22Rv1 (cell line): ENCODE measurements around the gene PPP1R1B.

Experiments used
- ZFX ChIP-seq: fragments of 450-650 bp; IDR thresholded peaks from 2 replicates; pipeline ENCODE4 v1.6.1; 2017; ENCODE audit warnings: antibody characterized with exemption, borderline replicate concordance
- TF ChIP-seq, protein P1 (sequence below): fragments of 450-650 bp; IDR thresholded peaks from 2 replicates; pipeline ENCODE4 v1.5.1; 2017; ENCODE audit warnings: mild to moderate bottlenecking

DNA sequence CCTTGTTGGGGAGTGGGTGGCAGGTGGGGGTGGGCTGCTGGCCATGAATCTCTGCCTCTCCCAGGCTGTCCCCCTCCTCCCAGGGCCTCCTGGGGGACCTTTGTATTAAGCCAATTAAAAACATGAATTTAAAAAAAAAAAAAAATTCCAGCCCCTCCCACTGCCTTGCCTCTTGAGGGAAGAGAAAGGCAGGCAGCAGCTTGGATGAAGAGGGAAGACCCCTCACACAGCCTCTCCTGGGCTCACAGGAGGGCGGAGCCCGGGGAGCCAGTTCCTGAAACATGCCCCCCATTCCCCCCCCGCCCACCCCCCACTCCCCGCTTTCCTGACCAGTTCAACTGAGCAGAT lies 36.6 kb downstream of the PPP1R1B start:
- TF ChIP-seq, protein P1, sequence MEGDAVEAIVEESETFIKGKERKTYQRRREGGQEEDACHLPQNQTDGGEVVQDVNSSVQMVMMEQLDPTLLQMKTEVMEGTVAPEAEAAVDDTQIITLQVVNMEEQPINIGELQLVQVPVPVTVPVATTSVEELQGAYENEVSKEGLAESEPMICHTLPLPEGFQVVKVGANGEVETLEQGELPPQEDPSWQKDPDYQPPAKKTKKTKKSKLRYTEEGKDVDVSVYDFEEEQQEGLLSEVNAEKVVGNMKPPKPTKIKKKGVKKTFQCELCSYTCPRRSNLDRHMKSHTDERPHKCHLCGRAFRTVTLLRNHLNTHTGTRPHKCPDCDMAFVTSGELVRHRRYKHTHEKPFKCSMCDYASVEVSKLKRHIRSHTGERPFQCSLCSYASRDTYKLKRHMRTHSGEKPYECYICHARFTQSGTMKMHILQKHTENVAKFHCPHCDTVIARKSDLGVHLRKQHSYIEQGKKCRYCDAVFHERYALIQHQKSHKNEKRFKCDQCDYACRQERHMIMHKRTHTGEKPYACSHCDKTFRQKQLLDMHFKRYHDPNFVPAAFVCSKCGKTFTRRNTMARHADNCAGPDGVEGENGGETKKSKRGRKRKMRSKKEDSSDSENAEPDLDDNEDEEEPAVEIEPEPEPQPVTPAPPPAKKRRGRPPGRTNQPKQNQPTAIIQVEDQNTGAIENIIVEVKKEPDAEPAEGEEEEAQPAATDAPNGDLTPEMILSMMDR, result no peak
- TF ChIP-seq ZFX, result no peak
